ENCODE results near the gene UBFD1.

GRCh38 chr16:23516366-23517137 is 41.0 kb upstream of the UBFD1 start:
- TF ChIP-seq CTCF (conservative IDR thresholded peaks at IDR 0.05 in 1 of 2, IDR thresholded peaks at IDR 0.05 in 1 of 2; ENCODE audit: low read depth in 1 of 2, low read length in 2 of 2) (no peak), EZH2 (IDR thresholded peaks at IDR 0.05; ENCODE audit: low read length, missing control alignments) (no peak)
